Sigmoid colon (tissue), 4 donors: ENCODE measurements around the gene SLC46A2.

Source experiments
- POLR2AphosphoS5 ChIP-seq, 4 donors: sonication (generic); formaldehyde crosslinking; IDR thresholded peaks; one replicate each; pipeline ENCODE4 v1.6.1; 2017; ENCODE audit warnings: antibody characterized with exemption in 4 of 4
- TF ChIP-seq, protein P1 (sequence below), 4 experiments: fragments of 450-650 bp in 3 of 4; fragments of 200-600 bp in 1 of 4; IDR thresholded peaks; one replicate each; pipeline ENCODE4 v1.5.1; 2016 to 2019; ENCODE audit warnings: antibody characterized with exemption in 4 of 4, mild to moderate bottlenecking in 3 of 4, moderate library complexity in 2 of 4

DNA sequence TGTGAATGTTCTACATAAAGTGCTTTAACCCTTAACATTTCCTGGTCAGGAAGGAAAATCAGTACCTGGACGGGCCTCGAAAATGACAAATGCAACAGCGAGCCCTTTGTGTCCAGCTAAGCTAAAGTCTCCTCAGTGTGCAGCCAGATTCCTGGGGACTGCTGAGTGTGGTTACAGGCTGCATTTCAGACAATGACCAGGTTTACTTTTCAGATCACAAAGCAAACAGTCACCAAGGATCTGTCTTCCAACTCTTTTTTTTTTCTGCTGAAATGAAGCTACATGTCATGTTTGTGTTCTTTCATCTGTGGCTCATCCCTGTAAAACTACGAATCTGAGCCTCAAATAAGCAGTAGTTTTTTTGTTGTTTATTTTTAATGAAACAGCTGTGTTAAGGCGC, 20.8 kb downstream of the SLC46A2 start:
- TF ChIP-seq, protein P1, sequence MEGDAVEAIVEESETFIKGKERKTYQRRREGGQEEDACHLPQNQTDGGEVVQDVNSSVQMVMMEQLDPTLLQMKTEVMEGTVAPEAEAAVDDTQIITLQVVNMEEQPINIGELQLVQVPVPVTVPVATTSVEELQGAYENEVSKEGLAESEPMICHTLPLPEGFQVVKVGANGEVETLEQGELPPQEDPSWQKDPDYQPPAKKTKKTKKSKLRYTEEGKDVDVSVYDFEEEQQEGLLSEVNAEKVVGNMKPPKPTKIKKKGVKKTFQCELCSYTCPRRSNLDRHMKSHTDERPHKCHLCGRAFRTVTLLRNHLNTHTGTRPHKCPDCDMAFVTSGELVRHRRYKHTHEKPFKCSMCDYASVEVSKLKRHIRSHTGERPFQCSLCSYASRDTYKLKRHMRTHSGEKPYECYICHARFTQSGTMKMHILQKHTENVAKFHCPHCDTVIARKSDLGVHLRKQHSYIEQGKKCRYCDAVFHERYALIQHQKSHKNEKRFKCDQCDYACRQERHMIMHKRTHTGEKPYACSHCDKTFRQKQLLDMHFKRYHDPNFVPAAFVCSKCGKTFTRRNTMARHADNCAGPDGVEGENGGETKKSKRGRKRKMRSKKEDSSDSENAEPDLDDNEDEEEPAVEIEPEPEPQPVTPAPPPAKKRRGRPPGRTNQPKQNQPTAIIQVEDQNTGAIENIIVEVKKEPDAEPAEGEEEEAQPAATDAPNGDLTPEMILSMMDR (IDR thresholded peaks at IDR 0.05), result no peak
- no peak for TF ChIP-seq POLR2AphosphoS5 (IDR thresholded peaks at IDR 0.05)
